AG09319 (cell line): ENCODE results near the gene POPDC2.

ENCODE experiments used
- DNase-seq: peaks from one replicate; pipeline ENCODE4 v3.0.0-alpha.2; 2010; ENCODE audit warnings: low read depth; ENCODE audit errors: extremely low read depth
- CTCF ChIP-seq: IDR thresholded peaks from 2 replicates; pipeline ENCODE4 v1.5.1; 2011; ENCODE audit warnings: low read depth, mild to moderate bottlenecking, inconsistent platforms, low read length, moderate library complexity

The POPDC2 gene

GRCh38 chr3:119664850-119665379 is 4.5 kb upstream of the POPDC2 start:
- no peak for DNase-seq
- TF ChIP-seq CTCF, result no peak

GRCh38 chr3:119664370-119664769 is 4.0 kb upstream of the POPDC2 start:
- no peak for TF ChIP-seq CTCF

DNA sequence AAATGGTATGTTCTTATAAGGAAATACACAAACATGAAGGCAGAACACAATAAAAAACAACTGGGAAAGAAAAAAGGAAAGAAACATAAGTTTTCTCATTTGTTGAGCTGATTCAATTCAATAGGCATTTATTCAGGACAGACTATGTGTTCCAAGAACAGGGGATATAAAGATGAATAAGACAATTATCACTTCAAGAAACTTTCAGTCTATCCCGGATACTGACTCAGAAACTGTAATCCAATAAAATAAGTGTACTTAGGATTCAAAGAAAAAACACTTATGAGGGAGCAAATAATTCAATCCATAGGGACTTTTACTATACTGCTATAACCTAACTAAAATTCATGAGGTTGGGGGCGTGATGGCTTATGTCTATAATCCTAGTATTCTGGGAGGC is 3.5 kb upstream of the POPDC2 start:
- DNase-seq, result no peak
- no peak for TF ChIP-seq CTCF

More at GRCh38 chr3:119664370-119664769, 4.0 kb upstream of the POPDC2 start:
- no peak for DNase-seq

DNA sequence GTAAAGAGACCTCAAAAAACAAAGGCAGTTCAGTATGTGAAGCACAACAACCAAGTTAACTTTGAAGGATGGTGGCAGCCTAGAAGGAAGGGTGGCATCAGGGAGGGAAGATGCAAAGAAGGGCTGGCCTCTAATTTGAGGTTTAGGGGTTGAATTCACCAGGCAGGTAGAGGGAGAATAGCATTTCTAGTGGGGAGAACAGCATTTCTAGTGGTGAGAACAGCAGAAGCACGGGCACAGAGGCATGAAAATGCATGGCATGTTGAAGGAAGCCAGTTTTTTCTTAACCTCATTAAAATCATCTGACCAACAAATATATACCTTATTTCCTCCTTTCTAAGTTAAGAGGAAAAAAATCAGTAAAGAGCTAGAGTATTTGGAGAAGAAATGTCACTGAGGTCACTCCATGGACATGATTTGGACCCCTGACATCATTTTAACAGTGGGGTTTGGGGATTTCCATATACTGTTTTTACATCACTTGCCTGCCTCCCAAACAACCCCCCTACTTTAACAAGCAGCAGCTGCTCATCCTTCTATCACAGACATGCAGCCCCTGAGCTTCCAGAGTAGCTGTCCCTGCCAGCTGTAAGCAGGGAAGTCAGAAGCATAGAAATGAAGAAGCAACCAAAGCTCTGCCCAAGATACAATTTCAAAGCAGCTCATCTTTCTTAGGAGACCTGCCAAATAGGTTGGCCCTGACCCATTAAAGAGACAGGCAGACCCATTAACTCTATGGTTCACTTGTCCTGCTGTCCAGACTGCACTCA is 2.4 kb upstream of the POPDC2 start:
- no peak; the same call in 1 of the 2 replicates for TF ChIP-seq CTCF
- no peak for DNase-seq

DNA sequence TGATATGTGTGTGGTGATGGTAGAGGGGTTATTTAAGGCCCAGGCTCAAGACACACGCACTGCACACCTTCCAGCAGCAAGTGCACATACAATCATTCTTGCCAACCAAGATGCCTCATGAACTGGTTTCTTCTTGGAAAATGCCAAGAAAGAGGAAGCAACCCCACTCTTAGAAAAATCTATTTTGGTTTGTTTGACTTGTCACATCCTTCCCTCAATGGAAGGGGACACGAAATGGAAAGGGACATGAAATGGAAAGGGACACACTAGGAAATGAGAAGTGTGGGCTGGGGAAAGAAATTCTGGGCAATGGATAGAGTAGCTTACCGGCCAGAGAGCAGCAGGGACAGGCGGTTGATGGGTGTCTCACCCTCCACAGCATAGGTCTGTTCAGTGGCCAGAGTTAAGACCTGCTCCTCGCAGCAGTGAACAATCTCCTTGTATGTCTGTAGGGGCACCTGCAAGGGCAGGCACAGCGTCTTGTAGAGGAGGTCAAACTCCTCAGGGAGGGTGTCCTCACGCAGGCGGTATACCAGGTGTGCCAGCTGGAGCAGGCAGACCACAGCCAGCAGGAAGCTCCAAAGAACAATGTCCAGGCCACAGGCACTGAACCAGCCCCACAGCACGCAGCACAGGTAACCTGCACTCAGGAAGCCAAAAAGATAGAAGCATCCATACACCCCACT is 640 bp downstream of the POPDC2 start:
- no peak for DNase-seq
- no peak for TF ChIP-seq CTCF

GRCh38 chr3:119658994-119659393 is 1.4 kb downstream of the POPDC2 start:
- TF ChIP-seq CTCF, result no peak
- no peak for DNase-seq
